Tibial nerve (tissue), 4 donors: ENCODE results near the gene CD320. TPM values are rescaled to one million over a fixed set of nuclear protein-coding genes. Genes with fewer than 3 reads are reported as not detected.
"Not testable (repeated sequence)": the region's sequence is repeated elsewhere in the genome, so short reads cannot be mapped to it uniquely, and the experiment has no call there.

Experiments
- DNase-seq, 2 donors: peaks; one replicate each; pipeline ENCODE4 v3.0.0-alpha.2; 2019; ENCODE audit warnings: low spot score in 2 of 2
- H3K27ac ChIP-seq, 4 donors: fragments of 200-600 bp; sonication (generic) in 3 of 4; one replicate each; pipeline ENCODE4 v1.5.1; 2017 to 2019; ENCODE audit warnings: mild to moderate bottlenecking in 1 of 4
- H3K27me3 ChIP-seq, 2 donors: fragments of 200-600 bp; sonication (generic) in 1 of 2; one replicate each; pipeline versions ENCODE4 v1.5.1 to v1.6.0; 2017 to 2019
- H3K36me3 ChIP-seq, 3 donors: fragments of 200-600 bp; sonication (generic); one replicate each; pipeline ENCODE4 v1.5.1; 2018 to 2019
- H3K4me1 ChIP-seq, 4 donors: fragments of 200-600 bp; sonication (generic) in 3 of 4; one replicate each; pipeline ENCODE4 v1.5.1; 2017 to 2019
- H3K4me3 ChIP-seq, 4 donors: fragments of 200-600 bp; sonication (generic) in 3 of 4; one replicate each; pipeline ENCODE4 v1.5.1; 2017 to 2019; ENCODE audit warnings: mild to moderate bottlenecking in 1 of 4, moderate library complexity in 1 of 4
- H3K9me3 ChIP-seq, 4 donors: fragments of 200-600 bp; sonication (generic) in 3 of 4; one replicate each; pipeline ENCODE4 v1.5.1; 2017 to 2019
- CTCF ChIP-seq, 5 experiments: fragments of 200-600 bp in 3 of 5; fragments of 450-650 bp in 2 of 5; sonication (generic) in 3 of 5; IDR thresholded peaks; one replicate each; pipeline ENCODE4 v1.5.1; 2016 to 2019; ENCODE audit warnings: antibody characterized with exemption in 5 of 5, mild to moderate bottlenecking in 3 of 5, moderate library complexity in 2 of 5
- EP300 ChIP-seq, 2 donors: sonication (generic); formaldehyde crosslinking; IDR thresholded peaks; one replicate each; pipeline ENCODE4 v1.6.1; 2017; ENCODE audit warnings: antibody characterized with exemption in 2 of 2, mild to moderate bottlenecking in 1 of 2
- POLR2A ChIP-seq, 2 donors: fragments of 450-650 bp; IDR thresholded peaks; one replicate each; pipeline ENCODE4 v1.6.1; 2017; ENCODE audit warnings: antibody characterized with exemption in 2 of 2, mild to moderate bottlenecking in 2 of 2, moderate library complexity in 2 of 2
- WGBS, 2 donors: methylation state at CpG; one replicate each; pipeline ENCODE4 v1.1.5; 2018; 5-methylcytosine and 5-hydroxymethylcytosine counted together
- total RNA-seq, 4 donors: library from RNA; depleted of rRNA; stranded (reverse); fragments of >200 nt; gene quantifications; one replicate each; pipeline ENCODE4 v1.1.0, GENCODE V29; 2016

The CD320 gene
- total RNA-seq, 4 donors from 2014 or later = 64.7 to 109 (median 83.9) TPM

GRCh38 chr19:8316351-8317125 lies 8.4 kb upstream of the CD320 start:
- Histone ChIP-seq H3K36me3 (peaks cover 0 to 65% (median 17%) of the 10 kb centered on the region in 3 donors), H3K9me3 (no peaks in the 10 kb centered on the region), H3K4me1 (peaks cover 0 to 27% (median 8%) of the 10 kb centered on the region in 4 donors), H3K4me3 (no peak overlapping the region), H3K27ac (no peak overlapping the region), H3K27me3 (no peaks in the 10 kb centered on the region)
- WGBS, 2 donors = 80 to 86% methylated on average over 14 of the region's 14 CpGs
- TF ChIP-seq CTCF (IDR thresholded peaks at IDR 0.05) = no peak
- no peak for TF ChIP-seq POLR2A (IDR thresholded peaks at IDR 0.05)
- TF ChIP-seq EP300 (IDR thresholded peaks at IDR 0.05) = no peak
- no peak for DNase-seq

- H3K36me3 ChIP-seq = peaks cover 0 to 80% (median 17%) of the 10 kb centered on the region in 3 donors
- not testable (repeated sequence) for H3K27me3 ChIP-seq, H3K27ac ChIP-seq, H3K4me3 ChIP-seq, DNase-seq, H3K9me3 ChIP-seq
- WGBS, 2 donors = 83 to 90% methylated on average over 11 of the region's 11 CpGs
- peaks cover 0 to 21% (median 3%) of the 10 kb centered on the region in 4 donors for H3K4me1 ChIP-seq
Observed at GRCh38 chr19:8314981-8315640, 7.0 kb upstream of the CD320 start.

GRCh38 chr19:8311461-8312260 lies 3.5 kb upstream of the CD320 start:
- Histone ChIP-seq H3K9me3 (no peaks in the 10 kb centered on the region), H3K4me1 (peaks cover 0 to 35% (median 17%) of the 10 kb centered on the region in 4 donors), H3K27ac (peak overlapping the region in 1 of 4 donors; percentile 59), H3K27me3 (no peaks in the 10 kb centered on the region), H3K4me3 (no peak overlapping the region), H3K36me3 (peaks cover 0 to 78% (median 17%) of the 10 kb centered on the region in 3 donors)
- TF ChIP-seq POLR2A (IDR thresholded peaks at IDR 0.05) (no peak), EP300 (IDR thresholded peaks at IDR 0.05) (no peak), CTCF (IDR thresholded peaks at IDR 0.05) (no peak)
- DNase-seq = no peak
- WGBS, 2 donors = 70 to 75% methylated on average over 15 to 16 of the region's 16 CpGs

GRCh38 chr19:8310342-8311055 lies 2.3 kb upstream of the CD320 start:
- H3K27me3 ChIP-seq = no peaks in the 10 kb centered on the region
- no peak overlapping the region for H3K4me3 ChIP-seq
- peaks cover 0 to 66% (median 16%) of the 10 kb centered on the region in 3 donors for H3K36me3 ChIP-seq
- no peak for TF ChIP-seq POLR2A (IDR thresholded peaks at IDR 0.05)
- no peak for TF ChIP-seq EP300 (IDR thresholded peaks at IDR 0.05)
- no peak for DNase-seq
- 92 to 95% methylated on average over 16 to 17 of the region's 17 CpGs for WGBS, 2 donors
- H3K27ac ChIP-seq = no peak overlapping the region
- H3K9me3 ChIP-seq = no peaks in the 10 kb centered on the region
- H3K4me1 ChIP-seq = peaks cover 0 to 40% (median 17%) of the 10 kb centered on the region in 4 donors

- H3K36me3 ChIP-seq = peaks cover 0 to 55% (median 10%) of the 10 kb centered on the region in 3 donors
- peaks cover 0 to 40% (median 17%) of the 10 kb centered on the region in 4 donors for H3K4me1 ChIP-seq
- peak in 1 of 2 donors; percentile 9 for DNase-seq
- TF ChIP-seq CTCF (IDR thresholded peaks at IDR 0.05) (no peak), EP300 (IDR thresholded peaks at IDR 0.05) (no peak), POLR2A (IDR thresholded peaks at IDR 0.05) (no peak)
- 55 to 70% methylated on average over 17 of the region's 17 CpGs for WGBS, 2 donors
- H3K4me3 ChIP-seq = peak overlapping the region; percentile 39 to 84 (median 72)
- H3K27ac ChIP-seq = peak overlapping the region in 2 of 4 donors; percentile 79 to 82
- no peaks in the 10 kb centered on the region for H3K9me3 ChIP-seq
- no peaks in the 10 kb centered on the region for H3K27me3 ChIP-seq
Observed at GRCh38 chr19:8308891-8309291, 733 bp upstream of the CD320 start.
